CD14-positive monocyte (primary cell): Measurements from ENCODE around the gene FUT8. TPM values are rescaled to one million over a fixed set of nuclear protein-coding genes. Genes with fewer than 3 reads are reported as not detected.

Source experiments
- DNase-seq, 3 donors: peaks; one replicate each; pipeline ENCODE4 v3.0.0-alpha.2; 2011 to 2022
- H2AFZ ChIP-seq: 2 replicates; pipeline ENCODE4 v1.6.0; 2012; ENCODE audit warnings: mild to moderate bottlenecking, low read depth, low read length, inconsistent platforms; ENCODE audit not compliant: insufficient read depth, poor library complexity, severe bottlenecking
- H3K27ac ChIP-seq, 2 donors: 1 replicate in 1 of 2; 2 replicates in 1 of 2; pipeline ENCODE4 v1.5.1; 2012 to 2013; ENCODE audit warnings: low read length in 2 of 2, control low read depth in 1 of 2, inconsistent platforms in 1 of 2, low read depth in 1 of 2, mild to moderate bottlenecking in 1 of 2
- H3K27me3 ChIP-seq, 2 donors: one replicate each; pipeline versions ENCODE4 v1.6.0 to v1.6.1; 2011 to 2013; ENCODE audit warnings: low read length in 2 of 2; ENCODE audit not compliant: control insufficient read depth in 2 of 2, insufficient read depth in 2 of 2
- H3K36me3 ChIP-seq, 2 donors: replicated peaks in 1 of 2; 1 replicate in 1 of 2; 2 replicates in 1 of 2; pipeline versions ENCODE4 v1.5.1 to v1.6.1; 2012 to 2013; ENCODE audit warnings: low read length in 2 of 2, control low read depth in 1 of 2, inconsistent platforms in 1 of 2, mild to moderate bottlenecking in 1 of 2; ENCODE audit not compliant: insufficient read depth in 2 of 2, control insufficient read depth in 1 of 2
- H3K4me1 ChIP-seq, 2 donors: 1 replicate in 1 of 2; 2 replicates in 1 of 2; pipeline versions ENCODE4 v1.5.1 to v1.6.1; 2012 to 2013; ENCODE audit warnings: low read length in 2 of 2, control low read depth in 1 of 2, inconsistent platforms in 1 of 2, mild to moderate bottlenecking in 1 of 2, moderate library complexity in 1 of 2; ENCODE audit not compliant: insufficient read depth in 2 of 2, control insufficient read depth in 1 of 2
- H3K4me2 ChIP-seq: replicated peaks from 2 replicates; pipeline ENCODE3; 2012; ENCODE audit warnings: low read length, moderate library complexity, mild to moderate bottlenecking; ENCODE audit not compliant: poor library complexity, severe bottlenecking; ENCODE audit errors: extremely low read depth
- H3K4me3 ChIP-seq, 3 experiments: fragments of 200-600 bp in 1 of 3; sonication (generic) in 1 of 3; replicated peaks in 1 of 3; 1 replicate in 2 of 3; 2 replicates in 1 of 3; pipeline ENCODE4 v1.5.1; 2011 to 2013; ENCODE audit warnings: low read length in 3 of 3, mild to moderate bottlenecking in 3 of 3, control low read depth in 2 of 3, low read depth in 2 of 3, inconsistent platforms in 1 of 3, moderate library complexity in 1 of 3
- H3K79me2 ChIP-seq: 2 replicates; pipeline ENCODE4 v1.6.0; 2012; ENCODE audit warnings: mild to moderate bottlenecking, control low read depth, inconsistent platforms, low read length, moderate library complexity; ENCODE audit not compliant: insufficient read depth
- H3K9ac ChIP-seq: 2 replicates; pipeline ENCODE4 v1.6.0; 2017; ENCODE audit warnings: low read length, mild to moderate bottlenecking; ENCODE audit not compliant: insufficient read depth, poor library complexity, severe bottlenecking
- H3K9me3 ChIP-seq, 2 donors: replicated peaks in 1 of 2; 1 replicate in 1 of 2; 2 replicates in 1 of 2; pipeline versions ENCODE4 v1.5.1 to v1.6.1; 2012 to 2013; ENCODE audit warnings: low read length in 2 of 2, control low read depth in 1 of 2; ENCODE audit not compliant: control insufficient read depth in 1 of 2, insufficient read depth in 1 of 2
- H4K20me1 ChIP-seq: 2 replicates; pipeline ENCODE4 v1.6.0; 2012; ENCODE audit warnings: mild to moderate bottlenecking, low read length, control low read depth, moderate library complexity; ENCODE audit not compliant: insufficient read depth
- H3K27ac Mint-ChIP-seq, 7 donors: one replicate each; pipeline ENCODE4 v1.8.0; 2020; ENCODE audit warnings: mild to moderate bottlenecking in 7 of 7, mixed read lengths in 7 of 7, moderate library complexity in 6 of 7, inconsistent platforms in 2 of 7
- H3K27me3 Mint-ChIP-seq, 3 donors: one replicate each; pipeline ENCODE4 v1.8.0; 2021 to 2022; ENCODE audit warnings: low read depth in 3 of 3, mild to moderate bottlenecking in 3 of 3, mixed read lengths in 3 of 3, moderate library complexity in 3 of 3, inconsistent platforms in 1 of 3
- H3K36me3 Mint-ChIP-seq, 2 donors: one replicate each; pipeline ENCODE4 v1.8.0; 2020; ENCODE audit warnings: mixed read lengths in 2 of 2, inconsistent platforms in 1 of 2, mild to moderate bottlenecking in 1 of 2
- H3K4me1 Mint-ChIP-seq: one replicate; pipeline ENCODE4 v1.8.0; 2020; ENCODE audit warnings: mild to moderate bottlenecking, mixed read lengths
- H3K4me3 Mint-ChIP-seq, 2 donors: one replicate each; pipeline ENCODE4 v1.8.0; 2020; ENCODE audit warnings: mild to moderate bottlenecking in 2 of 2, mixed read lengths in 2 of 2, moderate library complexity in 1 of 2
- H3K9me3 Mint-ChIP-seq, 7 donors: one replicate each; pipeline ENCODE4 v1.8.0; 2020 to 2022; ENCODE audit warnings: mixed read lengths in 7 of 7, mild to moderate bottlenecking in 6 of 7, moderate library complexity in 6 of 7, inconsistent platforms in 2 of 7
- WGBS: methylation state at CpG from one replicate; pipeline ENCODE4 v1.1.5; 2013; ENCODE audit warnings: missing lambda C conversion rate; ENCODE audit not compliant: insufficient coverage; 5-methylcytosine and 5-hydroxymethylcytosine counted together
- intact Hi-C, 2 donors: fragments of 100-400 bp; cut with micrococcal nuclease; formaldehyde crosslinking; loops; one replicate each; pipeline versions ENCODE4 v1.15.0 to v1.15.1; 2023
- polyA plus RNA-seq, 3 donors: library from polyadenylated mRNA; depleted of rRNA in 1 of 3; unstranded in 2 of 3; stranded (reverse) in 1 of 3; fragments of 300-500 nt in 2 of 3; fragments of >200 nt in 1 of 3; fragmentation: Illumina TruSeq in 2 of 3; gene quantifications; 1 replicate in 2 of 3; 2 replicates in 1 of 3; pipeline ENCODE4 v1.2.3, GENCODE V29; 2012 to 2021
- small RNA-seq: library from RNA; depleted of rRNA; stranded (forward); fragments of <200 nt; gene quantifications from one replicate; pipeline ENCODE3, GENCODE V24; 2012; ENCODE audit warnings: low read depth; ENCODE audit not compliant: insufficient read length
- TF ChIP-seq, protein P1 (sequence below): fragments of 200-600 bp; IDR thresholded peaks from one replicate; pipeline ENCODE4 v1.8.0; 2022; ENCODE audit warnings: antibody characterized with exemption, mild to moderate bottlenecking

Gene FUT8
- polyA plus RNA-seq, 3 donors, result 1.6 to 5.1 (median 5.0) TPM

DNA sequence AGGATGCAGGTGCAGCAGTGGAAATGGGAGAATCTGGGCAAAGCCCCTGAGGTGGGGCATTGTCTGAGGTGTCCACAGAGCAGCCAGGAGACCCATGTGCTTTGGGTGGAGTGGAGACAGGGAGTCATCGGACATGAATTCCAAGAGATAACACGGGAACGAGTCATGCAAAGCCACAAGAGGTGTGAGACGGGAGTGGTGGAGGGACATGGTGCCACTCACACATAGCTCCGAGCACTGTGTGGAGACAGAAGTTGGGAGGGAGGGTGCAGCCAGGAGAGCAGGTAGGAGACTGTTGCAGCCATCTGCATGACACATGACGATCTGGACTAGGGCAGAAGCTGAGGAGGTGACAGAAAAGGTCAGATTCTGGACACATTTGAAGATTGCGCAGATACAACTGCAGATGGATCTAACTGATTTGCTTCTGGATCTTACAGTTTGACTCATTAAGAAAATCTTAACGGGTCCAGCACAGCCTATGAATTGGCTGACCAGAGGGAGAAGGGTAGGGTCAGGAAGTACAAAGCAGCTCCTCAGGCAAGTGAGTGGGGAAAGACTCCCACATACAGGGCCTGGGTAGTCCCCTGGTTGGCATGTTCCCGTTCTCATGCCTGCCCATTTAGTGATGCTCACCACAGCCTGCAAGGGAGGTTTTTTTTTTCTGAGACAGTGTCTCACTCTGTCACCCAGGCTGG is 379.8 kb downstream of the FUT8 start:
- no peak overlapping the region for H3K4me2 ChIP-seq
- H3K4me1 Mint-ChIP-seq, result no peaks in the 10 kb centered on the region
- no peaks in the 10 kb centered on the region for H3K9me3 ChIP-seq
- no peak overlapping the region for H3K4me3 Mint-ChIP-seq
- H3K27me3 Mint-ChIP-seq, result peaks cover 0 to 3% (median 0%) of the 10 kb centered on the region in 3 donors
- H3K36me3 Mint-ChIP-seq, result no peaks in the 10 kb centered on the region
- H3K27ac ChIP-seq, result no peak overlapping the region
- TF ChIP-seq, protein P1, sequence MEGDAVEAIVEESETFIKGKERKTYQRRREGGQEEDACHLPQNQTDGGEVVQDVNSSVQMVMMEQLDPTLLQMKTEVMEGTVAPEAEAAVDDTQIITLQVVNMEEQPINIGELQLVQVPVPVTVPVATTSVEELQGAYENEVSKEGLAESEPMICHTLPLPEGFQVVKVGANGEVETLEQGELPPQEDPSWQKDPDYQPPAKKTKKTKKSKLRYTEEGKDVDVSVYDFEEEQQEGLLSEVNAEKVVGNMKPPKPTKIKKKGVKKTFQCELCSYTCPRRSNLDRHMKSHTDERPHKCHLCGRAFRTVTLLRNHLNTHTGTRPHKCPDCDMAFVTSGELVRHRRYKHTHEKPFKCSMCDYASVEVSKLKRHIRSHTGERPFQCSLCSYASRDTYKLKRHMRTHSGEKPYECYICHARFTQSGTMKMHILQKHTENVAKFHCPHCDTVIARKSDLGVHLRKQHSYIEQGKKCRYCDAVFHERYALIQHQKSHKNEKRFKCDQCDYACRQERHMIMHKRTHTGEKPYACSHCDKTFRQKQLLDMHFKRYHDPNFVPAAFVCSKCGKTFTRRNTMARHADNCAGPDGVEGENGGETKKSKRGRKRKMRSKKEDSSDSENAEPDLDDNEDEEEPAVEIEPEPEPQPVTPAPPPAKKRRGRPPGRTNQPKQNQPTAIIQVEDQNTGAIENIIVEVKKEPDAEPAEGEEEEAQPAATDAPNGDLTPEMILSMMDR, result no peak
- H3K9me3 Mint-ChIP-seq, result peaks cover 0 to 4% (median 0%) of the 10 kb centered on the region in 7 donors
- H4K20me1 ChIP-seq, result no peaks in the 10 kb centered on the region
- no peaks in the 10 kb centered on the region for H3K27me3 ChIP-seq
- no peak overlapping the region for H3K9ac ChIP-seq
- H2AFZ ChIP-seq, result no peak overlapping the region
- no peak overlapping the region for H3K4me3 ChIP-seq
- H3K27ac Mint-ChIP-seq, result no peak overlapping the region
- H3K79me2 ChIP-seq, result no peaks in the 10 kb centered on the region
- WGBS, result 89% methylated on average over 8 of the region's 9 CpGs
- DNase-seq, result no peak
- intact Hi-C loops, result no loop called here
- no peaks in the 10 kb centered on the region for H3K4me1 ChIP-seq
- no peaks in the 10 kb centered on the region for H3K36me3 ChIP-seq

Small RNA genes within 50 kb of the gene (small RNA-seq; reads per million reads assigned to genes)
- gene MIR625, result not detected
